Keratinocyte (primary cell): ENCODE data around the gene SHC3. TPM values are rescaled to one million over a fixed set of nuclear protein-coding genes. Genes with fewer than 3 reads are reported as not detected.

Source experiments
- DNase-seq: peaks from one replicate; pipeline ENCODE4 v3.0.0-alpha.2; 2011; ENCODE audit warnings: low read depth, missing footprints, low spot score
- FAIRE-seq: peaks from 2 replicates; lab custom pipeline; 2011; peaks lifted over from hg19 to GRCh38; lab: Jason Lieb, UNC
- H2AFZ ChIP-seq: 2 replicates; pipeline ENCODE4 v1.6.0; 2012; ENCODE audit warnings: low read length, control low read depth, inconsistent platforms; ENCODE audit not compliant: control insufficient read depth
- H3K27ac ChIP-seq: 2 replicates; pipeline ENCODE4 v1.5.1; 2011; ENCODE audit warnings: low read length; ENCODE audit not compliant: control insufficient read depth, insufficient read depth
- H3K27me3 ChIP-seq: 3 replicates; pipeline ENCODE4 v1.6.0; 2011; ENCODE audit warnings: low read length; ENCODE audit not compliant: control insufficient read depth, insufficient read depth; ENCODE audit errors: extremely low read depth
- H3K36me3 ChIP-seq, 2 experiments: 2 replicates in 1 of 2; 3 replicates in 1 of 2; pipeline ENCODE4 v1.5.1; 2011; ENCODE audit warnings: low read length in 2 of 2, mild to moderate bottlenecking in 1 of 2; ENCODE audit not compliant: control insufficient read depth in 2 of 2, insufficient read depth in 2 of 2; ENCODE audit errors: extremely low read depth in 1 of 2
- H3K4me1 ChIP-seq: 3 replicates; pipeline ENCODE4 v1.5.1; 2011; ENCODE audit warnings: low read length; ENCODE audit not compliant: control insufficient read depth, insufficient read depth; ENCODE audit errors: extremely low read depth
- H3K4me2 ChIP-seq: 3 replicates; pipeline ENCODE4 v1.6.0; 2011; ENCODE audit warnings: low read depth, low read length; ENCODE audit not compliant: control insufficient read depth, insufficient read depth; ENCODE audit errors: extremely low read depth
- H3K4me3 ChIP-seq, 3 experiments: fragments of 200-600 bp in 1 of 3; sonication (generic) in 1 of 3; 2 replicates in 2 of 3; 3 replicates in 1 of 3; pipeline ENCODE4 v1.5.1; 2011 to 2016; ENCODE audit warnings: low read length in 3 of 3, mild to moderate bottlenecking in 3 of 3, control low read depth in 2 of 3, inconsistent platforms in 1 of 3, low read depth in 1 of 3, mixed read lengths in 1 of 3, mixed run types in 1 of 3, moderate library complexity in 1 of 3; ENCODE audit not compliant: control insufficient read depth in 2 of 3, insufficient read depth in 2 of 3; ENCODE audit errors: extremely low read depth in 1 of 3
- H3K79me2 ChIP-seq: 2 replicates; pipeline ENCODE4 v1.6.0; 2012; ENCODE audit warnings: low read length; ENCODE audit not compliant: control insufficient read depth, insufficient read depth
- H3K9ac ChIP-seq: 3 replicates; pipeline ENCODE4 v1.6.0; 2011; ENCODE audit warnings: low read length; ENCODE audit not compliant: control insufficient read depth, insufficient read depth; ENCODE audit errors: extremely low read depth
- H3K9me1 ChIP-seq: 3 replicates; pipeline ENCODE4 v1.6.0; 2011; ENCODE audit warnings: low read length; ENCODE audit not compliant: control insufficient read depth, insufficient read depth; ENCODE audit errors: extremely low read depth
- H3K9me3 ChIP-seq: 2 replicates; pipeline ENCODE4 v1.5.1; 2012; ENCODE audit warnings: low read depth, low read length; ENCODE audit not compliant: control insufficient read depth
- H4K20me1 ChIP-seq: 3 replicates; pipeline ENCODE4 v1.6.0; 2011; ENCODE audit warnings: low read length; ENCODE audit not compliant: control insufficient read depth, insufficient read depth; ENCODE audit errors: extremely low read depth
- EZH2 ChIP-seq: IDR thresholded peaks from one replicate; pipeline ENCODE4 v1.6.1; 2012; ENCODE audit warnings: inconsistent platforms, mild to moderate bottlenecking, low read length, moderate library complexity
- dilution Hi-C: fragments of 300-500 bp; cut with MboI; formaldehyde crosslinking; loops from one replicate; pipeline ENCODE4 v1.7.0; 2020; ENCODE audit warnings: low sequenced_read_pairs; ENCODE audit not compliant: extremely low pct_ligation_motif_present
- polyA plus RNA-seq, 5 experiments: library from polyadenylated mRNA; depleted of rRNA in 3 of 5; stranded (reverse) in 3 of 5; stranded (forward) in 1 of 5; unstranded in 1 of 5; fragments of >200 nt; gene quantifications; 1 replicate in 1 of 5; 2 replicates in 3 of 5; 3 replicates in 1 of 5; pipeline versions ENCODE4 v1.2.1 to v1.2.3, GENCODE V29; 2011 to 2012; ENCODE audit warnings: missing spikeins in 2 of 5, low read depth in 1 of 5, low replicate concordance in 1 of 5
- TF ChIP-seq, protein P1 (sequence below), 3 experiments: IDR thresholded peaks in 1 of 3; conservative IDR thresholded peaks in 1 of 3; optimal IDR thresholded peaks in 1 of 3; 2 replicates in 2 of 3; 3 replicates in 1 of 3; pipeline versions ENCODE3 to v1.5.1; 2011; ENCODE audit warnings: low read length in 3 of 3, mild to moderate bottlenecking in 3 of 3, moderate library complexity in 2 of 3, control low read depth in 1 of 3, inconsistent platforms in 1 of 3; ENCODE audit not compliant: insufficient read depth in 2 of 3; ENCODE audit errors: extremely low read depth in 1 of 3

The SHC3 gene
- polyA plus RNA-seq, 1 donor (not counting 4 experiments of a cell fraction or from before 2014, with no cell fraction given), result 0.03 TPM

- Histone ChIP-seq H3K9me1 (no peaks in the 10 kb centered on the region), H3K4me2 (no peak overlapping the region), H3K27ac (no peak overlapping the region), H3K9ac (no peak overlapping the region), H3K27me3 (no peaks in the 10 kb centered on the region), H2AFZ (no peak overlapping the region), H3K9me3 (no peaks in the 10 kb centered on the region), H3K4me3 (no peak overlapping the region), H4K20me1 (no peaks in the 10 kb centered on the region), H3K4me1 (peaks cover 5% of the 10 kb centered on the region), H3K79me2 (no peaks in the 10 kb centered on the region), H3K36me3 (no peaks in the 10 kb centered on the region)
- FAIRE-seq (no peak), DNase-seq (no peak)
- TF ChIP-seq, protein P1, sequence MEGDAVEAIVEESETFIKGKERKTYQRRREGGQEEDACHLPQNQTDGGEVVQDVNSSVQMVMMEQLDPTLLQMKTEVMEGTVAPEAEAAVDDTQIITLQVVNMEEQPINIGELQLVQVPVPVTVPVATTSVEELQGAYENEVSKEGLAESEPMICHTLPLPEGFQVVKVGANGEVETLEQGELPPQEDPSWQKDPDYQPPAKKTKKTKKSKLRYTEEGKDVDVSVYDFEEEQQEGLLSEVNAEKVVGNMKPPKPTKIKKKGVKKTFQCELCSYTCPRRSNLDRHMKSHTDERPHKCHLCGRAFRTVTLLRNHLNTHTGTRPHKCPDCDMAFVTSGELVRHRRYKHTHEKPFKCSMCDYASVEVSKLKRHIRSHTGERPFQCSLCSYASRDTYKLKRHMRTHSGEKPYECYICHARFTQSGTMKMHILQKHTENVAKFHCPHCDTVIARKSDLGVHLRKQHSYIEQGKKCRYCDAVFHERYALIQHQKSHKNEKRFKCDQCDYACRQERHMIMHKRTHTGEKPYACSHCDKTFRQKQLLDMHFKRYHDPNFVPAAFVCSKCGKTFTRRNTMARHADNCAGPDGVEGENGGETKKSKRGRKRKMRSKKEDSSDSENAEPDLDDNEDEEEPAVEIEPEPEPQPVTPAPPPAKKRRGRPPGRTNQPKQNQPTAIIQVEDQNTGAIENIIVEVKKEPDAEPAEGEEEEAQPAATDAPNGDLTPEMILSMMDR (optimal IDR thresholded peaks at IDR 0.05 in 1 of 3, IDR thresholded peaks at IDR 0.05 in 1 of 3, conservative IDR thresholded peaks at IDR 0.05 in 1 of 3; ENCODE audit: extremely low read depth in 1 of 3, insufficient read depth in 2 of 3, low read length in 3 of 3), result no peak
- no peak for TF ChIP-seq EZH2
- dilution Hi-C loops, result no loop called here
Measured at GRCh38 chr9:89015336-89015735, 163.3 kb downstream of the SHC3 start.

DNA sequence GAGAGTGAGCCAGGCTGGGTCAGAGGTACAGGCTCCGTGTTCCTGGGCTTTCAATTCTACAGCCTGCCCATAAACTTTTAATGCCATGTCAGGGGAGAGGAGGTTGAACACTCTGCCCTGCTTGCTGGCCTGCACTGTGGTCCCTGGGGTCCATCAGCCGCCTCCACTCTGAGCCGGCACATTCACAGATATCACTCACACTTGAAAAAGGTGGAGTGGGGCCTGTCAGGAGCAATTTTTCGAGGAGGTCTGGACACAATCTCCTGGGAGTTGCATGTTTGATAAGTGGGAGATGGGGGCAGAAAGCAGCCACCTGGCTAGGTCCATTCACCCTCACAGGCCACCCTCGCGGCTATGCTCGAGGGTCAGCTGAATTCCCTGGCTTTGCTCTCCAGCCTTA lies 164.5 kb downstream of the SHC3 start:
- H3K4me3 ChIP-seq, result no peak overlapping the region
- no peaks in the 10 kb centered on the region for H3K79me2 ChIP-seq
- H3K4me1 ChIP-seq, result peaks cover 5% of the 10 kb centered on the region
- H3K9ac ChIP-seq, result no peak overlapping the region
- H3K9me1 ChIP-seq, result no peaks in the 10 kb centered on the region
- no peaks in the 10 kb centered on the region for H3K9me3 ChIP-seq
- no peak overlapping the region for H2AFZ ChIP-seq
- DNase-seq, result no peak
- no peak overlapping the region for H3K27ac ChIP-seq
- dilution Hi-C loops, result no loop called here
- H4K20me1 ChIP-seq, result no peaks in the 10 kb centered on the region
- TF ChIP-seq EZH2, result no peak
- no peaks in the 10 kb centered on the region for H3K36me3 ChIP-seq
- no peaks in the 10 kb centered on the region for H3K27me3 ChIP-seq
- H3K4me2 ChIP-seq, result no peak overlapping the region
- no peak for FAIRE-seq

GRCh38 chr9:89013660-89014059 lies 165.0 kb downstream of the SHC3 start:
- Histone ChIP-seq H3K27ac (no peak overlapping the region), H3K4me3 (no peak overlapping the region), H4K20me1 (no peaks in the 10 kb centered on the region), H3K9ac (no peak overlapping the region), H3K4me2 (no peak overlapping the region), H3K79me2 (no peaks in the 10 kb centered on the region), H2AFZ (no peak overlapping the region), H3K9me3 (no peaks in the 10 kb centered on the region), H3K27me3 (no peaks in the 10 kb centered on the region), H3K4me1 (peaks cover 5% of the 10 kb centered on the region), H3K9me1 (no peaks in the 10 kb centered on the region), H3K36me3 (no peaks in the 10 kb centered on the region)
- DNase-seq (no peak), FAIRE-seq (no peak)
- TF ChIP-seq, protein P1 (optimal IDR thresholded peaks at IDR 0.05 in 1 of 3, IDR thresholded peaks at IDR 0.05 in 1 of 3, conservative IDR thresholded peaks at IDR 0.05 in 1 of 3; ENCODE audit: extremely low read depth in 1 of 3, insufficient read depth in 2 of 3, low read length in 3 of 3), result no peak
- no peak for TF ChIP-seq EZH2
- dilution Hi-C loops, result no loop called here
